Keratinocyte (primary cell): Measurements from ENCODE around the gene EIF3A. TPM values are rescaled to one million over a fixed set of nuclear protein-coding genes. Genes with fewer than 3 reads are reported as not detected.

Experiments used
- DNase-seq: peaks from one replicate; pipeline ENCODE4 v3.0.0-alpha.2; 2011; ENCODE audit warnings: low read depth, missing footprints, low spot score
- FAIRE-seq: peaks from 2 replicates; lab custom pipeline; 2011; peaks lifted over from hg19 to GRCh38; lab: Jason Lieb, UNC
- H2AFZ ChIP-seq: 2 replicates; pipeline ENCODE4 v1.6.0; 2012; ENCODE audit warnings: low read length, control low read depth, inconsistent platforms; ENCODE audit not compliant: control insufficient read depth
- H3K27ac ChIP-seq: 2 replicates; pipeline ENCODE4 v1.5.1; 2011; ENCODE audit warnings: low read length; ENCODE audit not compliant: control insufficient read depth, insufficient read depth
- H3K27me3 ChIP-seq: 3 replicates; pipeline ENCODE4 v1.6.0; 2011; ENCODE audit warnings: low read length; ENCODE audit not compliant: control insufficient read depth, insufficient read depth; ENCODE audit errors: extremely low read depth
- H3K36me3 ChIP-seq, 2 experiments: 2 replicates in 1 of 2; 3 replicates in 1 of 2; pipeline ENCODE4 v1.5.1; 2011; ENCODE audit warnings: low read length in 2 of 2, mild to moderate bottlenecking in 1 of 2; ENCODE audit not compliant: control insufficient read depth in 2 of 2, insufficient read depth in 2 of 2; ENCODE audit errors: extremely low read depth in 1 of 2
- H3K4me1 ChIP-seq: 3 replicates; pipeline ENCODE4 v1.5.1; 2011; ENCODE audit warnings: low read length; ENCODE audit not compliant: control insufficient read depth, insufficient read depth; ENCODE audit errors: extremely low read depth
- H3K4me2 ChIP-seq: 3 replicates; pipeline ENCODE4 v1.6.0; 2011; ENCODE audit warnings: low read depth, low read length; ENCODE audit not compliant: control insufficient read depth, insufficient read depth; ENCODE audit errors: extremely low read depth
- H3K4me3 ChIP-seq, 3 experiments: fragments of 200-600 bp in 1 of 3; sonication (generic) in 1 of 3; 2 replicates in 2 of 3; 3 replicates in 1 of 3; pipeline ENCODE4 v1.5.1; 2011 to 2016; ENCODE audit warnings: low read length in 3 of 3, mild to moderate bottlenecking in 3 of 3, control low read depth in 2 of 3, inconsistent platforms in 1 of 3, low read depth in 1 of 3, mixed read lengths in 1 of 3, mixed run types in 1 of 3, moderate library complexity in 1 of 3; ENCODE audit not compliant: control insufficient read depth in 2 of 3, insufficient read depth in 2 of 3; ENCODE audit errors: extremely low read depth in 1 of 3
- H3K79me2 ChIP-seq: 2 replicates; pipeline ENCODE4 v1.6.0; 2012; ENCODE audit warnings: low read length; ENCODE audit not compliant: control insufficient read depth, insufficient read depth
- H3K9ac ChIP-seq: 3 replicates; pipeline ENCODE4 v1.6.0; 2011; ENCODE audit warnings: low read length; ENCODE audit not compliant: control insufficient read depth, insufficient read depth; ENCODE audit errors: extremely low read depth
- H3K9me1 ChIP-seq: 3 replicates; pipeline ENCODE4 v1.6.0; 2011; ENCODE audit warnings: low read length; ENCODE audit not compliant: control insufficient read depth, insufficient read depth; ENCODE audit errors: extremely low read depth
- H3K9me3 ChIP-seq: 2 replicates; pipeline ENCODE4 v1.5.1; 2012; ENCODE audit warnings: low read depth, low read length; ENCODE audit not compliant: control insufficient read depth
- H4K20me1 ChIP-seq: 3 replicates; pipeline ENCODE4 v1.6.0; 2011; ENCODE audit warnings: low read length; ENCODE audit not compliant: control insufficient read depth, insufficient read depth; ENCODE audit errors: extremely low read depth
- CTCF ChIP-seq, 3 experiments: IDR thresholded peaks in 1 of 3; conservative IDR thresholded peaks in 1 of 3; optimal IDR thresholded peaks in 1 of 3; 2 replicates in 2 of 3; 3 replicates in 1 of 3; pipeline versions ENCODE3 to v1.5.1; 2011; ENCODE audit warnings: low read length in 3 of 3, mild to moderate bottlenecking in 3 of 3, moderate library complexity in 2 of 3, control low read depth in 1 of 3, inconsistent platforms in 1 of 3; ENCODE audit not compliant: insufficient read depth in 2 of 3; ENCODE audit errors: extremely low read depth in 1 of 3
- EZH2 ChIP-seq: IDR thresholded peaks from one replicate; pipeline ENCODE4 v1.6.1; 2012; ENCODE audit warnings: inconsistent platforms, mild to moderate bottlenecking, low read length, moderate library complexity
- dilution Hi-C: fragments of 300-500 bp; cut with MboI; formaldehyde crosslinking; loops from one replicate; pipeline ENCODE4 v1.7.0; 2020; ENCODE audit warnings: low sequenced_read_pairs; ENCODE audit not compliant: extremely low pct_ligation_motif_present
- polyA plus RNA-seq, 5 experiments: library from polyadenylated mRNA; depleted of rRNA in 3 of 5; stranded (reverse) in 3 of 5; stranded (forward) in 1 of 5; unstranded in 1 of 5; fragments of >200 nt; gene quantifications; 1 replicate in 1 of 5; 2 replicates in 3 of 5; 3 replicates in 1 of 5; pipeline versions ENCODE4 v1.2.1 to v1.2.3, GENCODE V29; 2011 to 2012; ENCODE audit warnings: missing spikeins in 2 of 5, low read depth in 1 of 5, low replicate concordance in 1 of 5

Gene EIF3A
- polyA plus RNA-seq, 1 donor (not counting 4 experiments of a cell fraction or from before 2014, with no cell fraction given): 84.4 TPM

- H3K36me3 ChIP-seq: peaks cover 42 to 72% of the 10 kb centered on the region in 2 experiments
- H4K20me1 ChIP-seq: peaks cover 2% of the 10 kb centered on the region
- dilution Hi-C loops: no loop called here
- no peak overlapping the region for H3K27ac ChIP-seq
- H3K4me3 ChIP-seq: no peak overlapping the region
- no peaks in the 10 kb centered on the region for H3K9me3 ChIP-seq
- no peak for TF ChIP-seq EZH2
- no peak overlapping the region for H3K4me2 ChIP-seq
- H3K79me2 ChIP-seq: peaks cover 84% of the 10 kb centered on the region
- no peaks in the 10 kb centered on the region for H3K4me1 ChIP-seq
- no peaks in the 10 kb centered on the region for H3K9me1 ChIP-seq
- FAIRE-seq: no peak
- H3K27me3 ChIP-seq: no peaks in the 10 kb centered on the region
- H3K9ac ChIP-seq: no peak overlapping the region
- no peak overlapping the region for H2AFZ ChIP-seq
- DNase-seq: no peak
Observed at GRCh38 chr10:119061926-119062325, 18.7 kb downstream of the EIF3A start.

GRCh38 chr10:119061352-119061751, 19.3 kb downstream of the EIF3A start:
- H4K20me1 ChIP-seq: peaks cover 2% of the 10 kb centered on the region
- dilution Hi-C loops: no loop called here
- FAIRE-seq: no peak

More at GRCh38 chr10:119061352-119061751, 19.3 kb downstream of the EIF3A start:
- Histone ChIP-seq H3K27ac (no peak overlapping the region), H3K9ac (no peak overlapping the region), H3K27me3 (no peaks in the 10 kb centered on the region), H3K9me1 (no peaks in the 10 kb centered on the region), H3K4me2 (no peak overlapping the region), H3K9me3 (no peaks in the 10 kb centered on the region), H2AFZ (no peak overlapping the region), H3K4me1 (no peaks in the 10 kb centered on the region), H3K4me3 (no peak overlapping the region), H3K36me3 (peaks cover 42 to 66% of the 10 kb centered on the region in 2 experiments), H3K79me2 (peaks cover 83% of the 10 kb centered on the region)
- no peak for TF ChIP-seq EZH2
- TF ChIP-seq CTCF (optimal IDR thresholded peaks at IDR 0.05 in 1 of 3, IDR thresholded peaks at IDR 0.05 in 1 of 3, conservative IDR thresholded peaks at IDR 0.05 in 1 of 3; ENCODE audit: extremely low read depth in 1 of 3, insufficient read depth in 2 of 3, low read length in 3 of 3): no peak
- no peak for DNase-seq
